NCI-H146 treated with DMSO at 0.1 percent for 48 hours (cell line): ENCODE results near the gene PFN3.

Source experiments
- DNase-seq: peaks from one replicate; lab custom pipeline; 2025; ENCODE audit not compliant: unreplicated experiment; lab: John Stamatoyannopoulos, UW

Gene PFN3

GRCh38 chr5:177374211-177374610, 26.2 kb downstream of the PFN3 start:
- no peak for DNase-seq

DNA sequence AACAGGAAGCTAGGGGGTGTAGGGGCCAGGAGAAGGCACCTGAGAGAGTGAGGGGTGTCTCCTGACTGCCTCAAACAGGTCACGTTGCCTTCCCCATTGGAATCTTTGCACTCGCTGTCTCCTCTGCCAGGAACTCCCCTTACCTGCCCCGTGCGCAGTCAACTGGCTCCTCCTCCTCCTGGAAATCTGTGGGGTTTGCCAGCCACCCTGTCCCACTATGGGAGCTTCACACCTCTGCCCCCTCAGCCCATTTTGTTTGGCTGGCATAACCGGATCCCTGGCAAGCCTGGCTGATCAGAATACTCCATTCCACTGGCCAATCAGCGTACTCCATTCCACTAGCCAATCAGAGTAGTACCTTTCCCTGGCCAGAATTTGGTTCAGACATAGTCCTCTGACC, 26.7 kb downstream of the PFN3 start:
- no peak for DNase-seq

DNA sequence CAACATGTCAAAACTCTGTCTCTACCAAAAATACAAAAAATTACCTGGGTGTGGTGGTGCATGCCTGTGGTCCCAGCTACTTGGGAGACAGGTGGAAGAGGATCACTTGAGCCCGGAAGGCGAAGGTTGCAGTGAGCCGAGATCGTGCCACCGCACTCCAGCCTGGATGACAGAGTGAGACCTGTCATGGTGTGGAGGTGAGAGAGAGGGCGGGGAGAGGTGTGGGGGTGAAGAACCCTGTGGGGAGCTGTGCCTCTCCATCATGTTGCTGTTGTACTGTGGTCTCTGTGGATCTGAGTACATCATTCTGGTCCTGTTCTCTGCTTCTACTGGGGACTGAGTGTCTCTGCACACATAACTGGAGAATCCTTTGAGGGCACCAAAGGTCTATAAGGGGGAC, 27.6 kb downstream of the PFN3 start:
- no peak for DNase-seq

DNA sequence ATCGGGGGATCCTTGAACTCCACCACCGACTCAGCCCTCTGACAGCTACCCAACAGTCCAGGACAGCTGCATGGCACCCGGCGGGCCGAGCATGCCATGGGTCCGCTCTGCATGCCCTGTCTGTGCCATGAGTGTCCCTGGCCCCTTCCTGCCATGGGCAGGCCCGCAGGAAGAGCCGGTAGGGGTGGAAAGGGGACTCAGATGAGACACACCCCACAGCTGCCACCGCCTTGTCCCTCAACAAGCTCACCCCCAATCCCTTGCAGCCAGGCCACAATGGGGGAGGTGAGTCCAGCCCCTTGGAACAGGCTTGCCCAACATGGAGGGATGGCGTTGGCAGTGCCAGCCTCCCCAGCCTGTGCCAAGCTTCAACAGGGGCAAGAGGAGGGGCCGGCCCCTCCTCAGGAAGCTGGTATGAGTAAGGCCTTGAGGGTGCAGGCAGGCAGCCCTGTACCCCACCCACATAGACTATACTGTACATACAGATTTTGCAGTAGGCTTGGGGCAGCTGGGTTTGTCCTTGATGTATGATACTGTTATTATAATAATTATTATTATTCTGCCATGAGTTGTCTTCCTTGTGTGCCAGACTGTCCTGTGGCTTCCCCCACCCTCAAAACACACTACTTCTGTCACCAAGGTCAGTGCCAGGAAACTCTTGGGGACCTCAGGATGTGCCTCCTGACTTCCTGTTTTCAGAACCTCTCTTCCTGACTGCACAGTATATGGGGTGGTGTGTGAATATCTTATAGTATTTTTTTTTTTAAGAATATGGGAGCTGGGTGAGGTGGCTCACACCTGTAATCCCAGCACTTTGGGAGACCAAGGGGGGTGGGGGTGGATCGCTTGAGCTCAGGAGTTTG, 28.2 kb downstream of the PFN3 start:
- DNase-seq = no peak

DNA sequence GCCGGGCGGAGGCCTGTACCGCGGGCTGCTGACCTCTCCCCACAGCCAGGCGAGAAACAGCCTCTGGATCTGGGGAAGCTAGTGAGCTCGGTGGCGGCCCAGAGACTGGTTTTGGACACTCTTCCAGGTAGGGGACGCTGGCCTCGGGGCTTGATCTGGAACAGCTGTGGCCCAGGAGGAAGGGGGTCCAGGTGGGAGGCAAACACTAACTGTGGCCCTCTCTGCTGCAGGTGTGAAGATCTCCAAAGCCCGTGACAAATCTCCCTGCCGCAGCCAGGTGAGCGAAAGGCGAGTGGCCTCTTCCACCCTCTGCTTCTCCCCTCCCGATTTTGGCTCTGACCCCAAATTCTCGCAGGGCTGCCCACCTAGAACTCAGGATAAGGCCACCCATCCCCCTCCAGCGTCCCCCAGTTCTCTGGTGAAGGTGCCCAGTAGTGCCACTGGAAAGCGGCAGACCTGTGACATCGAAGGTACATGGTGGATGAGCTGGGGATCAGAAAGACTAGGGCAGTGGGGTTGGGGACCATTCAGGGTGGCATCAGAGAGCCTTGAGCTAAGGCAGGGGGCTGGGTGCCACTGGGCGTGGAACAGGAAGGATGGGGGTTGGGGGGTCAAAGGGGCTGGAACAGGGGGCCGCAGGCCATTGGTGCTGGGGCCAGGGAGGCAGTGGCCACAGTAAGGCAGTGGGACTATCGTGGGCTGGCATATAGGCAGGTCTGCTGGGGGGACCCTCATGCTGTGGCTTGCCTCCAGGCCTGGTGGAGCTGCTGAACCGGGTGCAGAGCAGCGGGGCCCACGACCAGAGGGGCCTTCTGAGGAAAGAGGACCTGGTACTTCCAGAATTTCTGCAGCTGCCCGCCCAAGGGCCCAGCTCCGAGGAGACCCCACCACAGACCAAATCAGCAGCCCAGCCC, 29.1 kb downstream of the PFN3 start:
- no peak for DNase-seq

DNA sequence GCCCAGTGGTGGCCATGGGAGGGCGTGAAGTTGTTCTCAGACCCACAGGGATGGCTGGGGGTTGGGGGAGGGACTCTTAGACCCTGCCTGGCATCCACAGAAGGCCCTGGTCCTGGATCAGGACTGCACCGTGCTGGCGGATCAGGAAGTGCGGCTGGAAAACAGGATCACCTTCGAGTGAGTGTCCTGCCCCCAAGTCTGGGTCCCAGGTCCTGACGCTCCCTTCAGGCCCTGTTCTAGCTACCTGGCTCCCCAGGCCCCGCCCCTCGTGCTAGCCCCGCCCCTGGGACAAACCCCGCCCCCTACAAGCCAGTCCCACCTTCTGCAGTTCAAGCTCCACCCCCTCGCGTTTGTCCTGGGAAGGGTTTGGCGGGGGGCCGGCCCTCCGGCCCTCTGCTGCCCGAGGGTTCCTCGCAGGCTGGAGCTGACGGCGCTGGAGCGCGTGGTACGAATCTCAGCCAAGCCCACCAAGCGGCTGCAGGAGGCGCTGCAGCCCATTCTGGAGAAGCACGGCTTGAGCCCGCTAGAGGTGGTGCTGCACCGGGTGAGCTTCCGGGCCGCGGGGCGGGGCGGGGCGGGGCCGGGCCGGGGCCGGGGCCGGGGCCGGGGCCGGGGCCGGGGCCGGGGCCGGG, 29.9 kb downstream of the PFN3 start:
- DNase-seq = peak; percentile 64

- DNase-seq = no peak
These were observed 30.6 kb downstream of the PFN3 start for GRCh38 chr5:177369645-177370440.

GRCh38 chr5:177368869-177369644, 31.4 kb downstream of the PFN3 start:
- DNase-seq = no peak

DNA sequence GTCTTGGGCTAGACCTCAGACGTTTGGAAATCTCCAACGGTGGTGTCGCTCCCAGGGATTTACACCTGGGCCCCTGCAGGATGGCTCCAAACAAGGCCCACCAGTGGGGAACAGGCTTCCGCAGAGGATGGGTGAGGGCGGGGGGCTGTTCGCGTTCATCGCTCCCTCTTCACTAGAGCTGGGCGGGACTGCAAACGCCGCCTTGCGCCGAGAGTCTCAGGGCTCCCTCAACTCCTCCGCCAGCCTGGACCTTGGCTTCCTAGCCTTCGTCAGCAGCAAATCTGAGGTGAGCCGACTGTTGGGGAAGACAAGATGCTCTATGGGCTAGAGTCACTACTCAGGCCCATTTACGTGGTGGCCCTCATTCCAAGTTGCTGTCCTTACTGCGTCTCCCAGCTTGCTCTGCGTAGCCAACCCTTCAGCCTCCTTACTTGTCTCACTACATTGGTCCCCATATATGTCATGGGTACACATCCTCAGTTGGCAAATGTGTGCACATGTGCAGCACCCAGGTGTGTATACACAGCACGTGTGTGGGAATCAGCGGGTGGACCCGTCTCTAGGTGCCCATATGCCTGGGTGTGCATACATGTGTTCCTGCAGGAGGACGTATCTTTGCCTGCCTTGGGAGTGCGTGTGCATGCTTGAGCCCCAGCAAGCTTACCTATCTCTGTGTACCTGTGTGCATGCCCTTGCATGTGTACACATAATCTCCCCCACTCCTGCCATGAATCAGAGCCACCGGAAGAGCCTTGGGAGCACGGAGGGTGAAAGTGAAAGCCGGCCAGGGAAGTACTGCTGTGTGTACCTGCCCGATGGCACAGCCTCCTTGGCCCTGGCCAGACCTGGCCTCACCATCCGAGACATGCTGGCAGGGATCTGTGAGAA, 32.2 kb downstream of the PFN3 start:
- DNase-seq = no peak

DNA sequence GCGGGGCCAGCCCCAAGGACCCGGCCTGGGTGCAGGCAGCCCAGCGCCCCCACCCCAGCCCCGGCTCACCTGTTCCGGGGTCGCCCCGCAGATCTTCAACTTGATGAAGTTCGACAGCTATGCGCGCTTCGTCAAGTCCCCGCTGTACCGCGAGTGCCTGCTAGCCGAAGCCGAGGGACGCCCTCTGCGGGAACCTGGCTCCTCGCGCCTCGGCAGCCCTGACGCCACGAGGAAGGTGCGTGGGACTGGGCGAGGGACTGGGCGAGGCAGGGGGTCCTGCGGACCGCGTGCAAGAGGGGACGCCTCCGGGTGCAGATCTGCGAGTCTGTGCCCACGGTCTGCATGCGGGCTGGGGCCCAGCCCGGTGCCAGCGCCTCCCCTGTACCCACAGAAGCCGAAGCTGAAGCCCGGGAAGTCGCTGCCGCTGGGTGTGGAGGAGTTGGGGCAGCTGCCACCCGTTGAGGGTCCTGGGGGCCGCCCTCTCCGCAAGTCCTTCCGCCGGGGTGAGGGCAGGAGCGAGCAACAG, 33.1 kb downstream of the PFN3 start:
- DNase-seq = no peak

DNA sequence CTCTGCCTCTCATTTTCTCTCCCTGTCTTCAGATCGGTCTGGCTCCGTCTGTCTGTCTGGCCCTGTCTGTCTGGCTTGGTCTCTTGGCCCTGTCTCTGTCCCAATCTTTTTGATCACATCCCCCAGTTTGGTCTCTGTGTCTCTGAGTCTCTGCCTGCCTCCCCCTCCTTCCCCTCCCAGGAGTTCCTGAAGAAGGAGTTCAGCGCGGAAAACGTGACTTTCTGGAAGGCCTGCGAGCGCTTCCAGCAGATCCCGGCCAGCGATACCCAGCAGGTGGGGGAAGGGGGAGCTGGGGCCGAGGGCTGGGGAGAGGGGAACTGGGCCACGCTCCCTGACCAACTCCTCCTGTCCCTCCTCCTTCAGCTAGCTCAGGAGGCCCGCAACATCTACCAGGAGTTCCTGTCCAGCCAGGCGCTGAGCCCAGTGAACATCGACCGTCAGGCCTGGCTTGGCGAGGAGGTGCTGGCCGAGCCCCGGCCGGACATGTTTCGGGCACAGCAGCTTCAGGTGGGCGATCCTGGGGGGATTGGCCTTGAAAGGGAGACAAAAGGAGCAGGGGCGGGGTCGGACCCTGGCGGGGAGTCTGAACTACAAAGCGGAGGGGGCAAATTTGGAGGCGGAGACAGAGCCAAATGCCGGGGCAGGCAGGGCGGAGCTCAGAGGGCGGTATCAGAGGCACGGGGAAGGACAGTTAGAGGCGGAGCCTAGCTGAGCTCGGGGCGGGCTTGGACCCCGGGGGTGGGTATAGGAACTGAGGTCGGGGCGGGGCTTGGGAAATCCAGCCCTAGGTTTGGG, 33.7 kb downstream of the PFN3 start:
- DNase-seq = no peak

- DNase-seq = no peak
These were observed 34.5 kb downstream of the PFN3 start for GRCh38 chr5:177365845-177366527.

- DNase-seq = no peak
These were observed 36.1 kb downstream of the PFN3 start for GRCh38 chr5:177364159-177364962.

GRCh38 chr5:177363565-177363964, 36.9 kb downstream of the PFN3 start:
- no peak for DNase-seq

DNA sequence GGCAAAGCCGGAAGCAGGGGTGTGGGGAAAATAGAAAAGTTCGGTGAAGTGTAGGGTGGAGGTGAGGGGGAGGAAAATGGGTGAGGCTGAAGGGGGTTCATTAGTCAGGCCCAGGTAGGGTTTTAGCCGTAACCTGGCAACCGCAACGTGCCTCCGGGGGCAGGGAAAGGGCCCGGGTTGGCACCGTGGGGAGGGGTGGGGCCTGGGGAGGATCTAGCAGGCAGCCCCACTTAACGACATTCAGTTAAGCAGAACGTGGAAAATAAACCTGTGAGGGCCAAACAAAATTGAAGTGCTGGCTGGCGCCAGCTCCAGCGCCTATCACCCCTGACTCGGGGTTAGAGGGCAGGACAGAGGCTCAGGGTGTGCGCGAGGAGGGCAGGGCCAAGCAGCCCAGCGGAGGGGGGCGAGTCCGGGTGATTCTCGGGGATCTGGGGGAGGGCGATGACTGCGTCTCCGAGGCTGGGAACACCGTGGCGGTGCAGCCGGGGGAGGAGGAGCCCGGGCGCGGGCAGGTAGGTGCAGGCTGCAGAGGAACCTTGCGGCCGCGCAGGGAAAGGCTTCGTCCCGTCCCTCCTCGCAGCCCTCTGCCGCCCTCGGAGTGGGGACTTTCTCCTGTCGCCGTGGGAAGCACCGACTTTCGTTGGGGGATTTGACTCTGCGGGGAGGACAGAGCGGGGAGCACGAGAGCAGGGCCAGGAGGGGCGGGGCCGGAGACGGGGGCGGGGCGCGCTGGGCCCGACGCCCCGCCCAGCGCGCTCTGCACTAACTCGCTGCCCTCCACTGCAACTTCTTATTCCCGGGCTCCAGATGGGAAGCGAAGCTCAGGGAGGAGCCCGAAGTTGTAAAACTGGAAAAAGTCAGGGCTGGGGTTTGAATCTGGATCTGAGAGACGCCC, 37.6 kb downstream of the PFN3 start:
- peak; percentile 6 for DNase-seq

GRCh38 chr5:177362292-177362609, 38.2 kb downstream of the PFN3 start:
- DNase-seq = no peak
